ENCODE measurements around the gene RLIM. TPM values are rescaled to one million over a fixed set of nuclear protein-coding genes. Genes with fewer than 3 reads are reported as not detected.

RLIM gene
- total and polyA plus RNA-seq, 2 of the 8 experiments (the other 6 are each of a cell fraction or from before 2014, with no cell fraction given) = 6.3 to 34.6 TPM

DNA sequence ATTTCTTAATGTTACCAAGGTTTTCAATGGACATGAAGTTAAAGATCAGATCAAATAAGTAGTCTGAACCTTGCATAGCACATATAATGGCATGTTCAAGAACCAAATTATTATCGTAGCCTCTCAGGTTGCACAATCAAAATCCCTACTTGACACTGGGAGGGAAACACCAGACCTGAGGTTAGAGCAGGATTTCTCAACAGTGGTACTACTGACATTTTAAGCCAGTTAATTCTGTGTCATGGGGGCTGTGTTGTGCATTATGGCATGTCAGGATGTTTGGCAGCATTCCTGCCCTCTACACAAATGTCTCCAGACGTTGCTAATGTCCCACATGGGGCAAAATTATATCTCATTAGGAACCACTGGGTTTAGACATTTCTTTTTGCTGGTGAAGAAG lies 20.8 kb downstream of the RLIM start:
- Histone ChIP-seq H4K8ac (ENCODE audit: extremely low read depth, insufficient read depth, low read length) (no peak overlapping the region), H3K4ac (replicated peaks; ENCODE audit: insufficient read length, low read depth, low read length) (no peak overlapping the region), H3K23ac (ENCODE audit: insufficient read length) (no peak overlapping the region), H3K79me1 (ENCODE audit: low read depth, low read length) (no peaks in the 10 kb centered on the region), H2BK12ac (ENCODE audit: low read depth, low read length) (no peak overlapping the region), H4K20me1 (replicated peaks in 1 of 2; ENCODE audit: control insufficient read depth in 1 of 2, insufficient read depth in 2 of 2, low read length in 2 of 2) (peaks cover 0 to 3% of the 10 kb centered on the region in 2 experiments), H3K9me3 (ENCODE audit: insufficient read depth in 2 of 2, low read depth in 1 of 2, low read length in 1 of 2) (no peaks in the 10 kb centered on the region), H2BK5ac (ENCODE audit: low read depth, low read length) (no peak overlapping the region), H2BK20ac (ENCODE audit: low read length) (no peak overlapping the region), H2BK120ac (replicated peaks; ENCODE audit: low read depth, low read length) (no peak overlapping the region), H3K18ac (ENCODE audit: extremely low read depth, low read length) (no peak overlapping the region), H3K9ac (replicated peaks in 1 of 4; ENCODE audit: extremely low read depth in 1 of 4, low read depth in 3 of 4, low read length in 3 of 4) (no peak overlapping the region), H3K4me2 (ENCODE audit: insufficient read depth in 1 of 2, low read depth in 2 of 2, low read length in 2 of 2) (no peak overlapping the region), H2BK15ac (ENCODE audit: low read length) (no peak overlapping the region), H3K23me2 (ENCODE audit: low read depth, low read length) (no peaks in the 10 kb centered on the region), H2AFZ (ENCODE audit: low read length) (no peak overlapping the region), H3K27ac (ENCODE audit: low read depth, low read length) (no peak overlapping the region), H3K56ac (replicated peaks; ENCODE audit: insufficient read length, low read depth, low read length) (no peak overlapping the region), H3K4me3 (ENCODE audit: extremely low read depth in 1 of 4, insufficient read depth in 2 of 4, low read depth in 3 of 4, low read length in 4 of 4) (no peak overlapping the region), H3K4me1 (replicated peaks in 1 of 4; ENCODE audit: control insufficient read depth in 3 of 4, insufficient read depth in 4 of 4, low read length in 3 of 4) (no peaks in the 10 kb centered on the region), H4K91ac (replicated peaks; ENCODE audit: insufficient read length, low read length) (no peak overlapping the region), H3K14ac (ENCODE audit: insufficient read length) (no peak overlapping the region), H4K5ac (ENCODE audit: insufficient read length, low read depth, low read length) (no peak overlapping the region), H3K79me2 (ENCODE audit: control insufficient read depth in 1 of 2, insufficient read depth in 2 of 2, low read length in 2 of 2) (peaks cover 0 to 15% of the 10 kb centered on the region in 2 experiments; a peak in 2 of 4 replicates), H2AK5ac (ENCODE audit: low read depth, low read length) (no peak overlapping the region), H3K27me3 (replicated peaks in 1 of 4; ENCODE audit: control insufficient read depth in 3 of 4, extremely low read depth in 1 of 4, insufficient read depth in 3 of 4, low read length in 3 of 4) (no peaks in the 10 kb centered on the region), H3K36me3 (ENCODE audit: control insufficient read depth in 2 of 4, insufficient read depth in 4 of 4, low read length in 3 of 4) (peaks cover 2 to 57% (median 21%) of the 10 kb centered on the region in 4 experiments; a peak in 7 of 8 replicates)
- ChIA-PET CTCF (ENCODE audit: partially characterized antibody) (no interaction called here), POLR2A (ENCODE audit: partially characterized antibody) (no interaction called here)
- FAIRE-seq (no peak), DNase-seq (ENCODE audit: low read depth in 1 of 2, low spot score in 2 of 2) (no peak)
- WGBS, 2 experiments (ENCODE audit: extremely low coverage in 1 of 2, insufficient coverage in 1 of 2, insufficient read length in 1 of 2, insufficient replicate concordance in 2 of 2, low coverage in 1 of 2, low lambda C conversion rate in 2 of 2, missing lambda C conversion rate in 1 of 2) = 88% methylated on average over 2 of the region's 2 CpGs; no CpG with 5 or more reads in 1 of the 2 experiments
- no peak for TF ChIP-seq EZH2 (IDR thresholded peaks at IDR 0.05; ENCODE audit: low read depth, low read length, severe bottlenecking)
- TF ChIP-seq RFX5 (IDR thresholded peaks at IDR 0.05; ENCODE audit: borderline replicate concordance, low read depth, low read length) = no peak
- TF ChIP-seq BACH1 (IDR thresholded peaks at IDR 0.05; ENCODE audit: low read length) = no peak
- no peak for TF ChIP-seq POU5F1 (IDR thresholded peaks at IDR 0.05; ENCODE audit: low read depth, low read length)
- TF ChIP-seq, protein P1, sequence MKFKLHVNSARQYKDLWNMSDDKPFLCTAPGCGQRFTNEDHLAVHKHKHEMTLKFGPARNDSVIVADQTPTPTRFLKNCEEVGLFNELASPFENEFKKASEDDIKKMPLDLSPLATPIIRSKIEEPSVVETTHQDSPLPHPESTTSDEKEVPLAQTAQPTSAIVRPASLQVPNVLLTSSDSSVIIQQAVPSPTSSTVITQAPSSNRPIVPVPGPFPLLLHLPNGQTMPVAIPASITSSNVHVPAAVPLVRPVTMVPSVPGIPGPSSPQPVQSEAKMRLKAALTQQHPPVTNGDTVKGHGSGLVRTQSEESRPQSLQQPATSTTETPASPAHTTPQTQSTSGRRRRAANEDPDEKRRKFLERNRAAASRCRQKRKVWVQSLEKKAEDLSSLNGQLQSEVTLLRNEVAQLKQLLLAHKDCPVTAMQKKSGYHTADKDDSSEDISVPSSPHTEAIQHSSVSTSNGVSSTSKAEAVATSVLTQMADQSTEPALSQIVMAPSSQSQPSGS (IDR thresholded peaks at IDR 0.05; ENCODE audit: low read length) = no peak
- TF ChIP-seq MAFK (IDR thresholded peaks at IDR 0.05; ENCODE audit: low read depth, low read length) = no peak
- TF ChIP-seq RAD21 (IDR thresholded peaks at IDR 0.05 in 1 of 2, conservative IDR thresholded peaks at IDR 0.05 in 1 of 2; ENCODE audit: low read depth in 2 of 2, low read length in 2 of 2) = no peak
- TF ChIP-seq ASH2L (IDR thresholded peaks at IDR 0.05; ENCODE audit: low read length) = no peak
- TF ChIP-seq RBBP5 (IDR thresholded peaks at IDR 0.05; ENCODE audit: borderline replicate concordance, low read depth, low read length) = no peak
- no peak for TF ChIP-seq BCL11A (IDR thresholded peaks at IDR 0.05; ENCODE audit: low read depth in 2 of 2, low read length in 2 of 2)
- TF ChIP-seq PHF8 (conservative IDR thresholded peaks at IDR 0.05; ENCODE audit: low read depth, low read length) = no peak
- TF ChIP-seq NANOG (IDR thresholded peaks at IDR 0.05; ENCODE audit: insufficient read depth, low read depth, low read length, poor library complexity, severe bottlenecking) = no peak
- TF ChIP-seq HDAC6 (IDR thresholded peaks at IDR 0.05; ENCODE audit: low read depth, low read length) = no peak

Measured in H1 (cell line).